ENCODE results near the gene C2orf15. TPM values are rescaled to one million over a fixed set of nuclear protein-coding genes. Genes with fewer than 3 reads are reported as not detected.

The C2orf15 gene
- total and polyA plus RNA-seq, 10 of the 15 experiments (the other 5 are each of a cell fraction or from before 2014, with no cell fraction given), result 1.4 to 3.4 (median 2.4) TPM

DNA sequence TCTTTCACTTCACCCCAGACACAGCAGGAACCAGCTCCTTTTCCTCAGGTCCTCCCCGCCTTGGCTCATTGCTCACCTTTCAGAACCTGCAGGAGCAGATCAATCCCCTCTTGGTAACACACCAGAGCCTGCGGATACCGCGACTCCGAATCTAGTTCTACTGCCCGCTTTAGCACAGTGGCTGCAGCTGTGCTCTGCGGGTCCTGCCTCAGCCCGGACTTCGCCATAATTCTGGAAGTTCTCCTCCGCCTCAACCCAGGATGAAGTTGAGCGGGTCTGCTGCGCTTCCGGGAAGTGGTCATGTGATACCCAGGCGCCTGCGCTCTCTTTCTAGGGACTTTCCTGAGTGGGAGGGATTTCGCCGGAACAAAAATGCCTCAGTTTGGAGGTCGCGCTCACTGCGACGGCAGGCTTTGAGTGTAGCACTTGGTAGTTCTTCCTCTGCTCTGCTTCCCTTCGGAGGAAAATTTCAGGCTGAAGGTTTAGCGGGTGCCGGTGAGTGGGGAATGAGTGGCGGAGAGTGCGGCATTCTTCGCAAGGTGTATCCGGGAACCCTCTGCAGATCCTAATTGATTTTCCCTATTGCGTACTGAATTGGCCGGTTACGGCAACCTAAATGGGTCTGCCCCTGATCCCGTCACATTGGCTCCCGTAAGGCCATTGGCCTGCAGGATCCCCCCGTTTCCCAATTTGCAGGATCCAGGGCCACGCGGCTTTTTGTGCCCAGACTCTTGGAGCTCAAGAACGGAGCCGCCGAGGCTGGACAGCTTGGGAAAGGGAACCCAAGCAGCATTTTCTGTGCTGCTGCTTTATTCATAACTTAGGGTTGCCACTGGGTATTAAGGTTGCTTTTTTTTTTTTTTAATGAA, 39.5 kb downstream of the C2orf15 start, which contains the start of the genes MITD1 and MRPL30 (continued):
- TF ChIP-seq NR2C1 (IDR thresholded peaks at IDR 0.05) (peak; percentile 96), CHD2 (IDR thresholded peaks at IDR 0.05; ENCODE audit: borderline replicate concordance, low read depth, low read length) (peak; percentile 81), FOXM1 (IDR thresholded peaks at IDR 0.05; ENCODE audit: low read depth, low read length) (0 out of 2 replicates have a peak, but pooled peaks have one; percentile 55), HDAC6 (IDR thresholded peaks at IDR 0.05; ENCODE audit: unreplicated experiment) (no peak), IKZF2 (IDR thresholded peaks at IDR 0.05) (peak; percentile 85 to 88), SMAD5 (IDR thresholded peaks at IDR 0.05; ENCODE audit: low read depth) (peak; percentile 59; the same call in 1 of the 2 replicates), MYC (IDR thresholded peaks at IDR 0.05; ENCODE audit: insufficient read depth, insufficient read length, insufficient replicate concordance, low read length, severe bottlenecking) (no peak), CBX3 (IDR thresholded peaks at IDR 0.05; ENCODE audit: borderline replicate concordance, low read depth) (no peak), ZNF384 (IDR thresholded peaks at IDR 0.05; ENCODE audit: borderline replicate concordance, low read depth, low read length) (no peak), SPI1 (IDR thresholded peaks at IDR 0.05; ENCODE audit: borderline replicate concordance, insufficient read depth, low read depth, low read length) (no peak), PAX8 (IDR thresholded peaks at IDR 0.05) (no peak), POLR2AphosphoS2 (IDR thresholded peaks at IDR 0.05; ENCODE audit: low read depth, low read length) (peak; percentile 80), CHD1 (IDR thresholded peaks at IDR 0.05; ENCODE audit: low read depth, low read length) (peak; percentile 63; the same call in 1 of the 2 replicates), SMAD1 (IDR thresholded peaks at IDR 0.05; ENCODE audit: low read depth, partially characterized antibody) (peak; percentile 35), DPF2 (IDR thresholded peaks at IDR 0.05) (peak; percentile 58; the same call in 1 of the 2 replicates), ZNF24 (IDR thresholded peaks at IDR 0.05) (peak; percentile 81; the same call in 1 of the 2 replicates)
- TF ChIP-seq, protein P1, sequence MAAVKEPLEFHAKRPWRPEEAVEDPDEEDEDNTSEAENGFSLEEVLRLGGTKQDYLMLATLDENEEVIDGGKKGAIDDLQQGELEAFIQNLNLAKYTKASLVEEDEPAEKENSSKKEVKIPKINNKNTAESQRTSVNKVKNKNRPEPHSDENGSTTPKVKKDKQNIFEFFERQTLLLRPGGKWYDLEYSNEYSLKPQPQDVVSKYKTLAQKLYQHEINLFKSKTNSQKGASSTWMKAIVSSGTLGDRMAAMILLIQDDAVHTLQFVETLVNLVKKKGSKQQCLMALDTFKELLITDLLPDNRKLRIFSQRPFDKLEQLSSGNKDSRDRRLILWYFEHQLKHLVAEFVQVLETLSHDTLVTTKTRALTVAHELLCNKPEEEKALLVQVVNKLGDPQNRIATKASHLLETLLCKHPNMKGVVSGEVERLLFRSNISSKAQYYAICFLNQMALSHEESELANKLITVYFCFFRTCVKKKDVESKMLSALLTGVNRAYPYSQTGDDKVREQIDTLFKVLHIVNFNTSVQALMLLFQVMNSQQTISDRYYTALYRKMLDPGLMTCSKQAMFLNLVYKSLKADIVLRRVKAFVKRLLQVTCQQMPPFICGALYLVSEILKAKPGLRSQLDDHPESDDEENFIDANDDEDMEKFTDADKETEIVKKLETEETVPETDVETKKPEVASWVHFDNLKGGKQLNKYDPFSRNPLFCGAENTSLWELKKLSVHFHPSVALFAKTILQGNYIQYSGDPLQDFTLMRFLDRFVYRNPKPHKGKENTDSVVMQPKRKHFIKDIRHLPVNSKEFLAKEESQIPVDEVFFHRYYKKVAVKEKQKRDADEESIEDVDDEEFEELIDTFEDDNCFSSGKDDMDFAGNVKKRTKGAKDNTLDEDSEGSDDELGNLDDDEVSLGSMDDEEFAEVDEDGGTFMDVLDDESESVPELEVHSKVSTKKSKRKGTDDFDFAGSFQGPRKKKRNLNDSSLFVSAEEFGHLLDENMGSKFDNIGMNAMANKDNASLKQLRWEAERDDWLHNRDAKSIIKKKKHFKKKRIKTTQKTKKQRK (IDR thresholded peaks at IDR 0.05; ENCODE audit: low read depth, low read length), result peak; percentile 34; the same call in 1 of the 2 replicates
- TF ChIP-seq, protein P2, sequence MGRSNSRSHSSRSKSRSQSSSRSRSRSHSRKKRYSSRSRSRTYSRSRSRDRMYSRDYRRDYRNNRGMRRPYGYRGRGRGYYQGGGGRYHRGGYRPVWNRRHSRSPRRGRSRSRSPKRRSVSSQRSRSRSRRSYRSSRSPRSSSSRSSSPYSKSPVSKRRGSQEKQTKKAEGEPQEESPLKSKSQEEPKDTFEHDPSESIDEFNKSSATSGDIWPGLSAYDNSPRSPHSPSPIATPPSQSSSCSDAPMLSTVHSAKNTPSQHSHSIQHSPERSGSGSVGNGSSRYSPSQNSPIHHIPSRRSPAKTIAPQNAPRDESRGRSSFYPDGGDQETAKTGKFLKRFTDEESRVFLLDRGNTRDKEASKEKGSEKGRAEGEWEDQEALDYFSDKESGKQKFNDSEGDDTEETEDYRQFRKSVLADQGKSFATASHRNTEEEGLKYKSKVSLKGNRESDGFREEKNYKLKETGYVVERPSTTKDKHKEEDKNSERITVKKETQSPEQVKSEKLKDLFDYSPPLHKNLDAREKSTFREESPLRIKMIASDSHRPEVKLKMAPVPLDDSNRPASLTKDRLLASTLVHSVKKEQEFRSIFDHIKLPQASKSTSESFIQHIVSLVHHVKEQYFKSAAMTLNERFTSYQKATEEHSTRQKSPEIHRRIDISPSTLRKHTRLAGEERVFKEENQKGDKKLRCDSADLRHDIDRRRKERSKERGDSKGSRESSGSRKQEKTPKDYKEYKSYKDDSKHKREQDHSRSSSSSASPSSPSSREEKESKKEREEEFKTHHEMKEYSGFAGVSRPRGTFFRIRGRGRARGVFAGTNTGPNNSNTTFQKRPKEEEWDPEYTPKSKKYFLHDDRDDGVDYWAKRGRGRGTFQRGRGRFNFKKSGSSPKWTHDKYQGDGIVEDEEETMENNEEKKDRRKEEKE (IDR thresholded peaks at IDR 0.05), result no peak
- TF ChIP-seq, protein P3, sequence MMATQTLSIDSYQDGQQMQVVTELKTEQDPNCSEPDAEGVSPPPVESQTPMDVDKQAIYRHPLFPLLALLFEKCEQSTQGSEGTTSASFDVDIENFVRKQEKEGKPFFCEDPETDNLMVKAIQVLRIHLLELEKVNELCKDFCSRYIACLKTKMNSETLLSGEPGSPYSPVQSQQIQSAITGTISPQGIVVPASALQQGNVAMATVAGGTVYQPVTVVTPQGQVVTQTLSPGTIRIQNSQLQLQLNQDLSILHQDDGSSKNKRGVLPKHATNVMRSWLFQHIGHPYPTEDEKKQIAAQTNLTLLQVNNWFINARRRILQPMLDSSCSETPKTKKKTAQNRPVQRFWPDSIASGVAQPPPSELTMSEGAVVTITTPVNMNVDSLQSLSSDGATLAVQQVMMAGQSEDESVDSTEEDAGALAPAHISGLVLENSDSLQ (IDR thresholded peaks at IDR 0.05), result peak; percentile 61
